ENCODE data around the gene ADAMTS6.
"Not testable (repeated sequence)": the region's sequence is repeated elsewhere in the genome, so short reads cannot be mapped to it uniquely, and the experiment has no call there.

The ADAMTS6 gene

DNA sequence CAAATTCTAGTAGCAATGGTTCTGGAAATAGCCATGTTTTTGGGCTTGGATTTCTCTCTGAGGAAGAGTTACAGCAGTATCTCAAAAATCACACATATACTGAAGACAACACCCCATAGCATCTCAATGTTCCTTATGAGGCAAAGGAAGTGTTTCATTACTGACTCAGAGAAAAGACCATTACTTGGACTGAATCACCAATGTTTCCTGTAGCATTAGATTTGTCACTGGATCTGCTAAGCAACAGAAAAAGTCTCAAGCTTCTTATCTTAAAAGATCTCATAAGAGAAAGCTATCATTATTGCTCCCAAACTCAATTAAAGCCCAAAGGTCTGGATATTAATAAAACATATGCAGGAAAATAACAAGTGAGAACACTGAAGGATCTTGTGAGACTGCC lies 272.4 kb downstream of the ADAMTS6 start:
- in situ Hi-C loops (cut with MboI; ENCODE audit: low sequenced_read_pairs), result no loop called here

DNA sequence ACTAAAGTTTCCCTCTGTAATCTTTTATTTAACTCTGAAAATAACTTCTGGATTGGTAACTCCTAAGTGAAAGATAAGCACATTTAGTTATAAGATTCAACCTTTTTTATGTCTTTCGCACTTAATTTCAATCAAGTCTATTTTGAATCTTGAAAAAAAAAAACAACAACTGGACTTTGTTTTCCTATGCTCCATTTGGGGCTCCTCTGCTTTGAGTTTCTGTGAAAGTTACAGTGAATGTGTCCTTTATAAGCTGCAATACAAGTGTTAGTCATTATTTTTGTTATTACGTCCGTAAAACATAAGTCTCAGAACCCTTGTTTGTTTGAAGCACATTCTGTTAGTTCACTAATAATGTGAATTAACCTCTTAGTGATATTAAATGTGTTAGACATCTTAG lies 276.8 kb downstream of the ADAMTS6 start:
- in situ Hi-C loops (cut with MboI; ENCODE audit: low sequenced_read_pairs), result no loop called here

DNA sequence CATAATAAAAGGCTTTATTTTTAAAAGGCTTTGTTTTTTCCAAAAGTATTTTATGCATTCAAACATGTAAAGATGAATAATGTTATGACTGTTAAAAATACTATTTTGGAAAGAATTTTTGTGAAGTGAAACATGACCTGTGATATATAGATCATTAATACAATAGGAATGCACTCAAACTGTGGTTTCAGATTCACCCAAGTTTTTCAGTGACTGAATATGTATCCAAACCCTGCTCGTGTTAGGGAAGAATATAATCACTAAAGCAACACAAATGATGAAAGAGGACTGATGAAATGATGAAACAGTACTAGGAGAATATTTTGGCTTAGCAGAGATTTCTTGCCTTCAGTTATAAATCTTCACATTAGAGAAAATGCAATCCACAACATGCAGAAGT lies 278.0 kb downstream of the ADAMTS6 start:
- in situ Hi-C loops (cut with MboI; ENCODE audit: low sequenced_read_pairs), result no loop called here

DNA sequence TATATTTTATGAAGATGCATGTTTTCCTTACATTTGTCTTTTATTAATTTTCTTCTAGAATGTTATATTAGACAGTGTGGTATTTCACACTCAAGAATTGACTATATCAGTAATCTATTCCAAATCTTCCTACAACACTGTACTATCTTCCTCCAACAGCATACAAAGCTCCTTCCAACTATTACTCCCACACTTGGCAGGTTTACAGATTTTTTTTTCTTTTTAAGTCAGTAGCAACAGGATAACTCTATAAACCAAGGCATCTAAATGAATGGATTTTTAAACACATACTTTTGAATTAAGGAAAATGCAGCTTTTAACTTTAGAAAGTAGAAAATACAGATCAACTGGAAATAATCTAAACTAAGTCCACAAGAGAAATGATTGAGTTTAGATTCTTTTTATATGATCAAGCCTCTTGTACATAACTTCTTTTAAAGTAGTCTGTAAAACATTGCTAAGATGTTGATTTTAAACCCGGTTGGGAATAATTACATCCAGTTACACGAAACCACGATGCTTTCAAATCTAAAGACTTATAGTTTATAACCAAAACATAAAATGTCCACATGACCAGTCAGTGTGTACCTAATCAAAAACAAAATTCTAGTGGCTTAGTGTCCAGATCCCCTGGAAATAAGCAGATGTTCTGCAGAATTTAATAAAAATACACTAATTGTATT lies 281.6 kb downstream of the ADAMTS6 start:
- in situ Hi-C loops (cut with MboI; ENCODE audit: low sequenced_read_pairs), result no loop called here

DNA sequence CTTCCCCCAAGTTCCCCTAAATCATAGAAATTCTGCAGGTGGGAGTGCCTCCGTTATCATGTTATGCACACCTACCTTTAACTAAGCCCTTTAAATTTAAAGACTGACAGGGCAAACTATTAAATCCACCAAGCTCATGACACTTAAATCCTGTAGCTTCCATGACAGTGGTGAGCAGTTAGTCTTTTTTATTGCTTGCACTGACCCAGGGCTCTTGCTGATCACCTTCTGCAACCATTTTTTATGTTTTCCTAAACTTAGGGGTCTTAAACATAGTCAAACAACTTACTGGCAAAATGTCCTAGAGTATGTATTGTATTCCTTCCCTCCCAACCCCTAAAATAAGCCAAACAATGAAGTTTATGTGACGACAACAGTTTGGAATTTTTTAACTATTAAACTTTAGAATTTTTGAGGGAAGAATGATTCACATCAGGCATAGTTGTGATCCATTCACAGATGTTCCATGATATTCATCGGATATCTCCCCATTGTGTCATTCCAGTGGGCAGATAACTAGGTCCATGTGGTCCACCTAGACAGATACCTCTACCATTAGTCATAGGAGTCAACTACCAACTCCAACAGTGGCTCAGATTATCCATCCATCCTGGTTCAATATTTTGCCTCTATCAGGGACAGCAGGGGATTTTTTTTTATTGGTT lies 283.1 kb downstream of the ADAMTS6 start:
- in situ Hi-C loops (cut with MboI; ENCODE audit: low sequenced_read_pairs), result no loop called here

DNA sequence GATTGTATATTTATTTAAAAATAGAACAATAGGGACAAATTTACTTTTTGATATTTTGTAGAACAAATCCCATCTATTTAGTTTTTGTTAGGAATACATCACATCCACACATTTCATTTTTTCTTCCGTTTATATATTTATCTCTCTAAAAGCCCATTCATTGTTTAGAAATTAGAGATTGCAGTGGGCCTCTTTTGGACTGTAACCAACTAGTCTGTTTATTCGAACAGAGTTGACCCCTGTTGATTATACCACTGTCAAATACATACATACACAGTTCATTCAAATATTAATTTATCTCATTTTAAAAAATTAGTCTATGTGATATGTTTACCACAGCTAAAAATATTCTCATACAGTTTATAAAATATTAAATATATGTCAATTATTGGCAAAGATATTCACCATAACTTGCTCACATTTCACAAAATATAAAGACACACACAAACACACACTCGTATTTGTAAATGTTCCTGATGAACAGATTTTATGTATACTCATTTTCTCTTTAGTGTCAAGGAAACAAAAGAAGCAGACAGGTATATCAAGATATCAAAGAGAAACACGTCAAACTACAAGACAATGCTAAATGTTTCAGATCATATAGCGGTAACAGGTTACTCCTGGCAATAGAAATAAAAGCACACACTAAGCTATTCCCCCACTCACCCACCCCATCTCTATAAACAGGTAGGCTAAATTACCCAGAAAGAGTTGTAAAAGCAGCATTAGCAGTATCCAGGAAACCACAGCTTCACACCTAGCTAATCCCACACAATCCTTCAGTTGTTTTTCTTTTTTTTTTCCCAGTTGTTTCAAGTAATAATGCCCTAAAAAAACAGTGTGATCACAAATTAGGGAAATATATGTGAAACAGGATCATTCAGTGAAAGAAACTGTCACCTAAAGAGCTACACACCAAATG lies 283.9 kb downstream of the ADAMTS6 start:
- in situ Hi-C loops (cut with MboI; ENCODE audit: low sequenced_read_pairs), result no loop called here

DNA sequence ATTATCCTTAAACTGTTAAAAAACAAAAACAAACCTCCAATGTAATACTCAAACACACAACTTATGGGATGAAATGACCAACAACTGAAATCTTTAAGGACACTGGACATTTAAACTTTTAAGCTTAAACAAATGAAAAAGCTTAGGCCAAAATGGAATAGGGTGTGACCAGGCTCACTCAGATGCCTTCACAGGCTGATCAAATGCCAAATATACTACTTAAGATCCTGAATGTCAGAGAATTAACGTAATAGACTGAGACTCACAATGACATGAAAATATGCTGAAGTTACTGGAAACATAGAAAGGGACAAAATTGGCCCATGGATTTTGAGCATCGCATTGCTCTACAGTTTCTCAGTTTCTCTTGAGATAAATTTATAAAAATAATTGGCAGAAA lies 286.8 kb downstream of the ADAMTS6 start:
- in situ Hi-C loops (cut with MboI; ENCODE audit: low sequenced_read_pairs), result no loop called here

DNA sequence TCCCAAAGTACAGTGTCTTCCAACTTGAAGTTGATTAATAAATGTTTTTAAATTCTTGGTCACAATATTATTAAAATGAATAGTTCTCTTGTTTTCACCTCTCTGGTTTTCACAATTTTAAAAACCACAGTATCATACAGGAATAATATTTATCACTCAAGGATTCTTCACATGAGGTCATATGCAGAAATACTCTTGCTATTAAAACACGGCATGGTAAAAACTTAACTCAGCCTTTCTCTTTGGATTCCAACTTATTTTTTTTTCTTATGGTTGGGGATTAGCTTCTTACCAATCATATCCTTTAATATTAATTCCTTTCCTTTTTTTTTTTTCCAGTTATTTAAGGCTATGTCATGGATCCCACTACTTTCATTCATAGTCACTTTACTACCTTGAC lies 289.4 kb downstream of the ADAMTS6 start:
- in situ Hi-C loops (cut with MboI; ENCODE audit: low sequenced_read_pairs), result no loop called here

DNA sequence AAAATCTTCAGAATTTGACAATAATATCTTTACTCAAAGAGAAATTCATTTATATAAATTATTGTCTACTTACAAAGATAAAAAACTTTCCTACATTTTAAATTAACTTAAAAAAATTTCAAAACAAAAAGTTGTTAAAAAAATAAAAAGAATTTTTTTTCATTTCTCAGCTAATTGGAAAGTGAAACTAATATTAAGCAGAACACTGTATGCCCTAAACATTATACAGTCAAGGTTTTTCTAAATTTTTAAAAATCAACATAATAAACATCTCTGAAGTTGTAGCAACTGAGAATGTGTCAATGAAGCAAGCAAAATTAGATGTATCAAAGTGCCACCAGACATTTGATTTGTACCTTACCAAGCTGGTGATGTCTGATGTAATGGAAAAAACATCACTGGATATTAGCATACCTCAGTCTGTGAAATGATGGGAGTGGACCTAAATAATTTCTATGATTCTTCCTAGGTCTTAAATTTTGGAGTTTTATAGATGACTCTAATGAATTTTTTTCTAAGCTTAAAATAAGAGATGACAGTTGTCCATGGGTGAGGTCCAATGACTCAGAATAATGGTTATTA lies 290.1 kb downstream of the ADAMTS6 start:
- in situ Hi-C loops (cut with MboI; ENCODE audit: low sequenced_read_pairs), result no loop called here

DNA sequence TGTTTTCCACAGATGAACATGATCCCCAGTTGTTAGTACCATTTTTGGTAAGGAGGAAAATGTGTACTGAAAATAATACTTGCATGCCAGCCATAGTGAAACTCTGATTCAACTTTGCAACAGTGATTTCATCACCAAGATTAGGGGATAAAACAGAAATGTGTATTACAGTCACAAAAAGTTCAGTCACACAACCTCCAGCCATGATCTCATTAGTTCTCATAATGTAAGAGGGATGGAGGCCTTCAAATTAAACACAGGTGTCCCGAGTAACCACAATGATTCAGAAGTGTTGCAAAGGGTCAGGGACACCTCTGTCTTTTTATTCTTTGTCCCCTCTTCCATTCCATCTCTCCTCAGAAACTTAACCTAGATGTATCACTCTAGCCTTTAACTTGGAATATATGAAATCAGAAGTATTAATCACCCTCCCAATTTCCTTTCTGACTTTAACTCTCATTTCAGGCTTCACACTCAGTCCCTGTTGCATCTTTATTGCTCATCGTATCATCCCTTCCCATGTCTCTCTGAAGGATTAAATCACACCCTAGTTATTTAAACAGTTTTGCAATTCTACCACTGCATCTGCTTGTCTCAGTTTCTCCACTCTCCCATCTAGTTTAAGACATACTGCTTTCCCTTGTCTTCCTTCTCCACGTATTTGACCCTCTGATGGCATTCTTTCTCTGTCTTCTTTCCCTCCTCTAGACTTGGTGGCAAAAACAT lies 291.2 kb downstream of the ADAMTS6 start:
- in situ Hi-C loops (cut with MboI; ENCODE audit: low sequenced_read_pairs), result no loop called here

DNA sequence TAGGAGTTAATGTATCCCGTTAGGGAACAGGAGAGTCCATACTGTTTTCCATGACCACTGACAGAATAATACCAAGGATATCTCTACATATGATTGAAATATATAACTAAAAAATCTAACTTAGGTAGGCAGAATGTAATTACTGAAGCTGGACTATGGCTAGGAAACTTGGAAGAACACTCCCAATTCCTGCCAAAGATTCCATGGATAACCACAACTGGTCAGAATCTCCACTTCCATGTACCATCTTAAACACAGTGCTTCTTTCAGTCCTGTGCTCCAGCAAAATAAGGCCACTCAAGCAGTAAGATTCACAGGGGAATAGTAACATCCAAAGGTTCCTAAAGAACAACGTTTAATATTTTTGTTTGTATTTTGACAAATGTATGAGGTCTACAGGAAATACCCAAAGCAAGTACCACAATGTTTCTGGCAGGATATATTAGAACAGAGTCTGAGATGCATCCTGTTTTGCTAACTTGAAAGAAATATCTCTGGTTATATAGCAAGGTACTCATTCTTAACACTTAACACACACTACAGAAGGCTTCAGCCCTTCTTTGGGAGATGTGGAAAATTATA lies 295.0 kb downstream of the ADAMTS6 start:
- in situ Hi-C loops (cut with MboI; ENCODE audit: low sequenced_read_pairs), result no loop called here

DNA sequence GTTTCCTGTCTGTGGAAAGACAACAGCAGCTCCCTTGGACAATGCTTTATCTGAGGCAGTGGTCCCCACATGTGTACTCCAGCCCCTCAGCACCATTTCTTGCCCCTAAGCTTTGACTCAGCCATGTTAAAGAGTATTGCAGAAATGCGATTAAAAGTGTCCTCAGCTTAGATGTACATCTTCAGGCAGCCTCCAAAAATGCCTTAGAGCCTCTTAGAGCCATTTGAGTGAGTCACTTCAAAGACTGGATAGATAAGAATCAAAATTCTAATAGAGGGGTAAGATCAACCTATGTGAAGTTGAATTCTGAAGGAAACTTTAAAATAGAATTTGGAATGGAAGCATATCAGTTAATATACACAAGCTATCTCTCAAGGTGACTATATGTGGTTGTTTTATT lies 296.3 kb downstream of the ADAMTS6 start:
- in situ Hi-C loops (cut with MboI; ENCODE audit: low sequenced_read_pairs), result no loop called here

DNA sequence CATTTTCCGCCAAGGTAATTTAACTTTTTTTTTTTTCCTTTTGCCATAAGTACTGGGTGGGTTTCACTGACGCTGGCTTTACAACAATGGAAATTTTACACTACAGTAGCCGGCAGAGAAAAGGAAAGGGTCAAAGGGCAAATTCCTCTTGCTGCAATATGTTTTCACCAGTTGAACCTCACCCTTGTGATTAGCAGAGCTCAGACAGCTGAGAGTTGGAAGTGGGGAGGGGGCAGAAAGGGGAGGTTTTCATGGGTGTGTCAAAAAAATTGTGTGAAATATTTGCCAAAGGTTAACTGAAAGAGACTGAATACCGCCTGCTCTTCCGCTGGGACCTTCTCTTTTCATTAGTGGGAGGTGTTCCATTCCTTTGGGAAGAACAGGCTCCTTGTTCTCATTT lies 296.9 kb downstream of the ADAMTS6 start:
- in situ Hi-C loops (cut with MboI; ENCODE audit: low sequenced_read_pairs), result no loop called here

DNA sequence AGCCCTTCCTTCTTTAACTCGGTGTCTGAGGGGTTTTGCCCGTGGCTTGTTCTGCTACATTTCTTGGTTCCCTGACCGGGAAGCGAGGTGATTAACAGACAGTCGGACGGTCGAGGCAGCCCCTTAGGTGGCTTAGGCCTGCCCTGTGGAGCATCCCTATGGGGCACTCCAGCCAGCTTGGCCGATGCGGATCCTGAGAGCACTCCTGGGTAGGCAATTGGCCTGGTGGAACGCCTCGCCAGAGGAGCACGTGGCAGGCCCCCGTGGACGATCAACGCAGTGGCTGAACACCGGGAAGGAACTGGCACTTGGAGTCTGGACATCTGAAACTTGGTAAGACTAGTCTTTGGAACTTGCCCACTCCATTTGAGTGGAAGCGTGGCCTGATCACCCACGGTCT lies 307.5 kb downstream of the ADAMTS6 start:
- in situ Hi-C loops (cut with MboI; ENCODE audit: low sequenced_read_pairs), result not testable (repeated sequence)

DNA sequence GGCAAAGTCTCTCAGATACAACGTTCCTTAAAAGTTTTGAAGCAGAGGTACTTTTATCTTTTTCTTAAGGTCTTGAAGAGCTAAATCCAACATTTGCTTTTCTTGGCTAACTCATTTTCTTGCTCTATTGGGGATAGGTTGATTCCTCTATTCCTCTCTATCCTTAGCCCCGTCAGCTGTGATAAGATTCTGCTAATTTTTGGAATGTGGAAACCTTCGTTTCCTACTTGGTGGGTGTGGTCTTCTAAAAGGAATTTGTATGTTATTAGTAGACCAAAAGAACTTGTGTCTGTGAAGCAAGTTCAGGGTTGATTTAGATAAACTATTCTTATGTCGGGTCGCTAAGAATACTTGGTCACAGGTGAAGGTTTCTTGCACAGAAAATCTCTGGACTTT lies 308.6 kb downstream of the ADAMTS6 start:
- in situ Hi-C loops (cut with MboI; ENCODE audit: low sequenced_read_pairs), result no loop called here

DNA sequence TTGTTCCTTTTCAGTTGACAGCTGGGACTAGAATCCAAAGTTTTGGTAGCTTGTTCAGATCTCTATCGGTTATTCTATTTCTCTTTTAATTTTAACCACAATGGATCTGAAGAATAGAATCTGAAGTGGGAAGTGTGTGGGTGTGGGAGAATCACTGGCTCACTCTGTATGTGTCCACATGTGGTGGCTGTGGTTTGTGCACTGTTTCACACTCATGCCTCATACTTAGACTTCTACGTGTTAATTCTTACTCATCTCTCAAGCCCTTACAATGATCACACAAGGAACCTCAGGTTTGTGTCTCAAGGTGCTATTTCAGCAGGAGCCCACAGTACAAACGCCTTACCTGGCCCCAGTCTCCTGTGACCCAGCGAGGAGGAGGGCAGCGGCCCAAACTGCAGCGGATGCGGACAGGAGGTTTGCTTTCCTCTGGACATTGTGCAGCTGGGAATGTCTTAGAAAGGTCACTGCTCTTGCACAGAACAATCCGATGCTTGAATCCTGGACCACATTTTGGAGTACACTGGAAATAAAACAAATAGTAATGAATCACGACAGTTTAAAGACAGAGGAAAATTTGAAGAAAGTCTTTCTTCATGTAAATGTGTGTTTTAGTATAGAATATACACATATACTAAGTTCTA lies 309.1 kb downstream of the ADAMTS6 start:
- in situ Hi-C loops (cut with MboI; ENCODE audit: low sequenced_read_pairs), result no loop called here

DNA sequence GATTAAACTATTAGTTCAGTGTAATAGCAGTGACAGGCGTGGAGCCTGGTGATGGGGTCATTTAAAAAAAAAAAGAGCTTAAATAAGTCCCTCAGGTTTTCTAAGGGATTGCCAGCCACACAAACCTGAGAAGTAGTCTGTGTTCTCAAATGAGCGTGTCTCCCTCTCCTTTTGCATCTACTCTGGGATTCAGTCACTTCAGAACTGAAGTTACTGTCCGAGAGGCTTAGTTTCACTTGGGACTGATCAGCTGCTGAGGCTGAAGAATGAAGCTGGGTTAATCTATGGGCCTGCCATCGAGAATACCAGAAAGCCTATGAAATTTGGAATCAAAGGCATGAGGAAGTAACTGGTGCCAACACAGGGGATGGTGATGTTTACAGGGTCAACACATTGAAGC lies 310.1 kb downstream of the ADAMTS6 start:
- in situ Hi-C loops (cut with MboI; ENCODE audit: low sequenced_read_pairs), result no loop called here

DNA sequence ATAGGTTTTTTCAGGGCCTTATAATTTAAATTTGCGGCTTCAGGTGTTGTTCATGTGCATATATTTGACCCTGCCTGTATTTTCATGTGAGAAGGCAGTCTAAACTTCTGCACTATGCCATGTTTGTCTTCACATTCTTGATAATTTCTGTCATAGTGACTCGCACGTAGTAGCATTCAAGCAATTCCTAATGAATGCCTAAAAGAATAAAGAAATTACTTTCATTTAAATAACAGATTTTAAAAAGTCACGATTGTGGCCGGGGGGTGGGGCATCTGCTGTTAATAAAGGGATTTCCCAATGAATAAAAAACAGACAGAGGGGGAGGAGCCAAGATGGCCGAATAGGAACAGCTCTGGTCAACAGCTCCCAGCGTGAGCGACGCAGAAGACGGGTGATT lies 318.0 kb downstream of the ADAMTS6 start:
- in situ Hi-C loops (cut with MboI; ENCODE audit: low sequenced_read_pairs), result no loop called here

DNA sequence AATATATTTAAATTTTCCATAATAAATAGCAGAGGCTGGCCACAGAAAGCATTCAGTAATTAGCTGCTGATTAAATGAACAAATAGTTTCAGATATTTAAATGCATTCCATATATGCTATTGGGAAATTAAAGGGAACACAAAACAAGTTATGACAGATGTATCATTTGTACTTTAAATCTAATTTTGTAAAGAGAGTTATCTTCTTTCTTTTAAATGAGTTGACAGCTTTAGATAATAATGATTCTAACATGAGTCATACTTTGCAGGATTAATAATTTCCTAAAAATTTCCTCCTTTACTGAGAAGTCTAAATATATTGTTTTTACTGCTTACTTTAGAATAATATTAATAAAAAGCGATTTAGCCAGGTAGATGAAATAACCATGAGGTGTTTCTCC lies 320.1 kb downstream of the ADAMTS6 start:
- in situ Hi-C loops (cut with MboI; ENCODE audit: low sequenced_read_pairs), result no loop called here

Measured in HL-60/S4 treated with phorbol 12-myristate 13-acetate at 8.2 ng/mL for 4 days and 3 days (cell line).